HG03442 (cell line): ENCODE results near the gene FAM151A.

Source experiments
- ATAC-seq: cut with Tn5 transposase; IDR thresholded peaks from one replicate; pipeline ENCODE4 v1.9.1; 2021; ENCODE audit warnings: mild to moderate bottlenecking, moderate library complexity; ENCODE audit not compliant: unreplicated experiment

The FAM151A gene

GRCh38 chr1:54604572-54605370 lies 18.6 kb downstream of the FAM151A start:
- ATAC-seq, result no peak

- no peak for ATAC-seq
Observed at GRCh38 chr1:54604051-54604450, 19.3 kb downstream of the FAM151A start.

GRCh38 chr1:54603241-54603640 lies 20.1 kb downstream of the FAM151A start:
- ATAC-seq, result no peak

DNA sequence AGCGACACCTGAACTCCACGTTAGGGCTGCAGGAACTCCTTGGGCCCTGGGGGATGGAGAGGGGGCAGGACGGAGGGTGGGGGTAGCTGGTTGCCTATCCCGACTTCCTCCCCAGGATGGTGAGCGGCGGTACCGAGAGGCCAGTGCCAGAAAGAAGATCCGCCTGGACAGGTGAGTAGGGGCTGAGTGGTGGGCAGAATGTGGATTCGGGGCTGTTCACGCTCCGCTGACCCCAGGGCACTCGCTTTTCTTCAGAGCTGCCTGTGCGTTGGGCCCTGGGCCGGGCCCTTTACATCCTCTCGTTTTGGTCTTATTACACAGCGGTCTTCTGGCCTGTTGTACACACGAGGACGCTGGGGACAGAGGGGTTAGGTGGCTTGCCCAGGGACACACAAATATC lies 20.8 kb downstream of the FAM151A start:
- no peak for ATAC-seq

DNA sequence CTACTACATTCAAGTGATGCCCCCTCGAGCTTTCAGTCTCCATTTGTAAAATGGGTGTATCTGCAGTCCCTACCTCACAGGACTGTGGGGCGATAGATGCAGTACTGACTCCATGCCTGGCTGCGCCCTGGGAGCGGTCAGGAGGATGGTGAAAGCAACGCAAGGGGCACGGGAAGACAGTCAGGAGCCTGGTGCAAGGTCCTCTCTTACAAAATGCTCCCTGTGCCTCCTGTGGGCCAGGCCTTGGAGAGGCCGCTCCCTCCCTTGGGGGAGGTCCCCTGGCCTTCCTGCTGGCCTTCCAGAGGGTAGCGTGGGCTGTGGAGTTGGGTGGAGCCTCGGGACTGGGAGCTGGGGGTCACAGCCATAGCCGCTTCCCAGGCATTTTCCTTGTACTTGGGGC lies 21.6 kb downstream of the FAM151A start:
- ATAC-seq, result no peak

DNA sequence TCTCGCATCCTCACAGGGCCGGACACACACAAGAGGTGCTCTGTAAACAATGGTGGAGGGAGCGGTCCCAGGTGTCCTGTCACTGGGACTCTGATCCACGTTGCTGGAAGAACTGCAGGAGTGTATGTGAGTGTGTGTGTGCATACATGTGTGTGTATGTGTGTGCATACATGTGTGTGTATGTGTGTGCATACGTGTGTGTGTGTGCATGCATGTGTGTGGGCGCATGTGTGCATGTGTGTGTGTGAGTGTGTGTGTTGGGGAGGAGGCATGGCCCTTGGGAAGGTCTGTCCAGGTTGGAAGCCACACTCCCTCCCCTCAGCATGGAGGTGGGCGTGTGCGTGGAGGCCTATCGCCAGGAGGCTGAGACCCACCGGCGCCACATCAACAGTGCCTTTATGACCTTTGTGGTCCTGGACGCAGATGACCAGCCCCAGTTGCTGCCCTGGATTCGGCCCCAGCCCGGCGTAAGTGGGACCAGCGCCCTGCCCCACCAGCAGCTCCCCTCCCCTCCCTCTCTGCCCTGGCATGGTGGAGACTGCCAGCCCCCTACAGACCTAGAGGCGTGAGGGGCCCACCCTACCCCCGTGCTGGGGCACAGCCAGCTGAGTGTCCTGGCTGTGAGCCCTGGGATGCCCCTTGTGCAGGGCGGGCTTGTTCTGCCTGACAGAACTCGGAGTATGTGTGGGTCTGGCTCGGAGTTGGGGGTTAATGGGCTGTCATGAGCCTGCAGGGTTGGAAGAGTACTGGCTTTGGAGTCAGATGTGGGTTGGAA lies 22.2 kb downstream of the FAM151A start:
- no peak for ATAC-seq

DNA sequence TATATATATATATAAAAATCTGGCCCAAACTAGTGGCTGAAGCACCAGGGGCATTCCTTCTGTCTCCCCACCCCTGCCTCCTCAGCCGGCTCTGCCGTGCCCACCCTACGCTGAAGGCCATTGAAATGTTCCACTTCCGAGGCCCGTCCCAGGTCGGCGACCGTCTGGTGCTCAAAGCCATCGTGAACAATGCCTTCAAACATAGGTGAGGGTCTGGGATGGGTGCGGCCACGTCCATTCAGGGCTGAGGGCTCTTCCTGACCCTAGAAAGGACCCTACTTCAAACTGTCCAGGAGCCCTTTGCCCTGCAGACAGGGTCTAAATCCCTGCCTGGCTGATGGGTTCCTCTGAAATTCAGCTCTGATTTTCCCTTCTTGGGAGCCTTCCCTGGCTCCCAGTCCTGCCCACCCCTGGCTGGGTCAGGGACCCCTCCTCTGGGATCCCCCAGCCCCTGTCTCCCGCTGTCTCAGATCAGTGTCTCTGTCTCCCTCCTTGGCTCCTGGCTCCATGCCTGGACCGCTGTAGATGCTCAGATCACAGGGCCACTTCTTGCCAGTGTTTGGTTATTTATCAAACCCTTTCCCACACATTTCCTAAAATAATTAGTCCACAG lies 24.0 kb downstream of the FAM151A start:
- ATAC-seq, result no peak

DNA sequence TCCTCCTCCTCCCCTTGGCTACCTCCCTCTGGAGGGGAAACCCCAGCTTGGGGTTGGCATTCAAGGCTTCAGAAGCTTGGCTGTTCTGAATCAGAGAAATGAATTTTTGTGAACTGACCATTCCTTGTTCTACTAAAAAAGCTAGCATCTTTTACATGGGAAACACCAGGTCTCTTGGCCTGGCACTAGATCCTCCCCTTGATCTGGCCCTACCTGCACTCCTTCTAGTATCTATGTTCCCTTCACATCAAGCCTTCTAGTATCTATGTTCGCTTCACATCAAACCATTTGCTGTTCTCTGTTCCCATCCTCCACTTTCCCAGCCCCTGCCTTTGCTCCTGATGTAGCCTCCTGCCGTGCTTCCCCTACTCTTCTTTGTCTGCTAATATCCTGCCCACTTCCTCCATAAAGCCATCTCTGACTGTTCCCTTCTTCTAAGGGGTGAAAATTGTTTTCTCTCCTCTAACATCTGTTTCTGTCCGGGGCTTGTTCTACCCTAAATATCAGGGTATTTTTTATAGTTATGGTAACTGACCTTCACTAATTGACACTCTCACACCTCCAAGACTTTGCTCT lies 25.8 kb downstream of the FAM151A start:
- ATAC-seq, result no peak

GRCh38 chr1:54596756-54597155 lies 26.6 kb downstream of the FAM151A start:
- no peak for ATAC-seq

DNA sequence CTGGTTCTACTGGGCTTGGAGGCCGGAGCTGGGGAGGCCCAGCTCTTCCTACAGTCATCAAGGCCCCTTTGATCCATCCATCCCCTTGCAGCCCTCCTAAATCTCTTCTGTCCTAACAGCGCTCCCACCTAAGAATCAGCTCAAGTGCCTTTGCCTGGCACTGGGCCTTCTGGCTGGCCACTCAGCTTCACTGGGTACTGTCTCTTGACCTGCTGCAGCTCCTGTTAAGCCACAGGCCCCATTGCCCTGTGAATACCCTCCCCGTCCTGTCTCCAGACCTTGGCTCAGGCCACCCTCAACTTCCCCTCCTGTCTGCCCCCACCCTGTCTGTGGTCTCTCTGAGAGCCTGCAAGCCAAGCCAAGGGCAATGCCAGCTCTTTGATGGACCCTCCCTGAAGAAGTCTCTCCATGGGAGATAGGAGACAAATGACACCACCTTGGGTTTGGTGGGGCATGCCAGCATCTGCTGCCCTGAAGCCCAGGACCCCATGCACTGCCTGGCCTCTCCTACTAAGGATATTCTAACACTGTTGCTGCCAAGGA lies 27.3 kb downstream of the FAM151A start:
- ATAC-seq, result no peak

DNA sequence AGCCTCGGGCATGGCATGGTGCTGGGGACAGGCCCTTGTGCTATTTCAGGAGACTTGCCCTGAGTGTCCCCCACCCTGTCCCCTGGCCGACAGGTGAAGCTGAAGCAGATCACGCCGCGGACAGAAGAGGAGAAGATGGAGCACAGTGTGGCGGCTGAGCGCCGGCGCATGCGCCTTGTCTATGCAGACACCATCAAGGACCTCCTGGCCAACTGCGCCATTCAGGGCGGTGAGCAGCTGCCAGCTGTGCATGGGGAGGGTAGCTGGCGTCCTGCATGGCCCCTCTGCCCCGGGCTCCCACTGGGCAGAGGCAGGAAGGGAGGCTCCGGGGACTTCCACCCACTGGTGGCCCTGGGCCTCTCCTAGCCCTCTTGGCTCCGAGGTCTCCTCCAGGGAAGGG lies 28.9 kb downstream of the FAM151A start:
- no peak for ATAC-seq

GRCh38 chr1:54593571-54594160 lies 29.7 kb downstream of the FAM151A start:
- ATAC-seq, result no peak

DNA sequence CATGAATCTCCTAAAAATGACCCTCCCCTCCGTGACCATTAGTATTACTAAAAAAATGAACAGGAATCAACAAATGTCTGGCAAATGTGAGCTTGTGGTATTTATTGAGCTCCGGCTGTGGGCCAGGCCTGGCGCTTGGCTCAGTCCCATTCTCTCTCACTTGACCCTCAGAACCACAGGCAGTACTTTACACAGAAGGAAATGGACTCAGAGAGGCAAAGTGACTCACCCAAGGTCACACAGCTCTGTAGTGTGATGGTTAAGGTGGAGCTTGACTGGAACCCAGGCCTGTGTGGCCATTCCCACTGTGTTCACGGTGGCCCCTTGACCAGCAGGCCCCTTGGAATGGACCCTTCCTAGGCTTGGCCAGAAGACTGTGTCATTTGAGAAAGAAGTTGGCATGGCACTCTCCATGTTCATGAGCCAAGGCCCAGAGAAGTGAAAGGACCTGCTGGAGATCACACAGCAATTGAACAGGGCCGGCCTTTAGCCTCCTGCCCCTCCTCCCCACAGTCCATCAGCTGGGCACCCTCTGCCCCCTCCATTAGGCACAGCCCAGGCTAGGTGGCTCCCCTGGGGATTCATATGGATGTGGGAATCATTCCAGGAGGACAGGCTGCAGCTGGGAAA lies 32.1 kb downstream of the FAM151A start:
- ATAC-seq, result no peak

DNA sequence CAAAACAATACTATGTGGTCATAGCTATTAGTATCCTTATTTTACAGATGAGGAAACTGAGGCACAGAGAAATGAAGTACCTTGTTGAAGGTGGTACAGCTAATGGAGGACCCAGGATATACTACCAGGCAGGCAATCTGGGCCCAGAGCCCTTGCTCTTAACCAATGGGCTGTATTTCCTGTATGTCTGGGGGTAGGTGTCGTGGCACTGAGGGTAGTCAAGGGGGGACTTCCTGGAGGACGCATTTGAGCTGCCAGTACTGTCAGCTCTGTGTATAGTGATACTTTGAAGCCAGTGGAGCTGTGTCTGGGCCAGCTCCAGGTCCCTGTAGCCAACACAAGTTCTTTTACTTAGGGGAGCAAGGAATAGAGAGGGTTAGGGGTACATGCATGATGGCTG lies 34.9 kb downstream of the FAM151A start:
- ATAC-seq, result no peak

DNA sequence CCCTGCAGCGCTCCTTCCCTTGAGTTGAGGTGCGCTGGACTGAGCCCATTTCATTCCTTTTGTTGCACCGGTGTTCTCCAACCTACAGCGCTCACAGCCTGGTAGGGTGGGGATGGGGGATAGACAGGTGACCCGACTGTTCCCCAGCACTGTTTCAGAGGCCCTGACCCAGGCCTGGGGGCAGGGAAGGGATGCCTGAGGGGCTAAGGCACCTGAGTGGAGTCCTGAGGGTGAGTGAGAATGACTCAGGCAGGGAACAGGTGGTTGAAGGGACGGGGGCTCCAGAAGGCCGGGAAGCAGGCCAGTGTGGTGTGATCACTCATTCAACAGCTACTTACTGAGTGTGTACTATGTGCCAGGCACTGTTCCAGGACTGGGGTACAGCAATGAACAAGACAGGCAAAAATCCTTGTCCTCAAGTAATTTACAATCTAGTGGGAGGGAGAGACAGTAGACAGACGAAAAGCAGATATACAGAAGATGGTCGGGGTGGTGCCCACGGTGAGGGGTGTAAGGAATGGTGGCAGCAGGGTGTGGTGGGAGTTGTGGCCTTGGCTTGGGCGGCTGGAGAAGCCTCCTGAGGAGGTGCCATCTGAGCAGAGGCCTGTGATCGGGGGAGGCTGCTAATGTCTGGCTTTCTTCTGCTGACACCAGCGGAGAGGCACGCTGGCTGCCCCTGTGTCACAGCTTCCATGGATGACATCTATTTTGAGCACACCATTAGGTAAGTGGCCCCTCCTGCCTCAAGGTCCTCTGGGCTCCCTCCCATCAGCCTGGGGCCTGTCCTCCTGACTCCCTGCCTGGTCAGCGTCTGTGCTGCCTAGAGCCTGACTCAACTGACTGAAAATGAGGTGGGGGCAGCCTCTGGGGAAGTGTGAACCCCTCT lies 37.9 kb downstream of the FAM151A start:
- no peak for ATAC-seq

GRCh38 chr1:54584575-54584974 lies 38.8 kb downstream of the FAM151A start:
- no peak for ATAC-seq

DNA sequence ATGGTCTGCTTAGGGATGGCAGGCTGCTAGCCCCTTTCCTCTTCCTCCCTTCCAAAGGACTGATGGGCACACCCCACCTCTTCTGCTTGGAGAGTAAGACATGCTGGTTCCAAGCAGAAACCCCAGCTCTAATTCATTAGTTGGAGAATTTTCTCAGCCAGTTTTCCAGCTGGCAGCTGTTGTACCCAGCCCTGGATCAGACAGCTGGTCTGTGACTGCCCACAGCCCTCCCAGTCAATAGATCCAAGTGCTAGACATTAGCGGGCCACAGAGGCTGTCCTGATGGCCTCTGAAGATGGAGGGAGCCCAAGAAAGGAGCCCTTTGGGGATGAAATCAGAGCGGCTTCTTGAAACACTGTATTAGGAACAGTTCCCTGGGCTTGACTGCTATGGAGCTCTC lies 39.5 kb downstream of the FAM151A start:
- ATAC-seq, result no peak

DNA sequence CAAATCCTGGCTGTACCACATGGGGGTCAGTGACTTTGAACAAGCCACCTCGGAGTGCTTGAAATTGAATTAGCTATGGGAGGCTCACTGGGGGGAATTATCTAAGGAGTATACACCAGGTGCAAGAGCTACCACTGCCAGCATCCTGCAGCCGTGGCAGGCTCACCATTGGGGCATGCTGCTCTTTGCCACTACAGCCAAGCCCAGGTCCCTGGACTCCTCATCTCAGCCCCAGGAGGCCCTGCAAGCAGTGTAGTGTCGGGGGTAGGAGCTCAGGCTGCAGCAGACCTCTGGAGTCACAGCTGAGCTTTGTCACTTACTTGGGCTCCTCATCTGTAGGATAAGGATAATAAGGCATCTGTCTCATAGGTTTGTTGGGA lies 40.0 kb downstream of the FAM151A start:
- no peak for ATAC-seq

- no peak for ATAC-seq
Observed at GRCh38 chr1:54582566-54583306, 40.6 kb downstream of the FAM151A start.
